C4-2B (cell line): ENCODE data around the gene SELL.
A peak's percentile ranks its signal among the peaks of the same experiment; 100 is the strongest.

Source experiments
- H3K27ac ChIP-seq: fragments of 450-650 bp; 2 replicates; pipeline ENCODE4 v1.5.1; 2017
- ZFX ChIP-seq: fragments of 450-650 bp; IDR thresholded peaks from 2 replicates; pipeline ENCODE4 v1.6.1; 2017
- TF ChIP-seq, protein P1 (sequence below): fragments of 450-650 bp; conservative IDR thresholded peaks from 2 replicates; pipeline ENCODE4 v1.5.1; 2017; ENCODE audit warnings: mild to moderate bottlenecking

The SELL gene

DNA sequence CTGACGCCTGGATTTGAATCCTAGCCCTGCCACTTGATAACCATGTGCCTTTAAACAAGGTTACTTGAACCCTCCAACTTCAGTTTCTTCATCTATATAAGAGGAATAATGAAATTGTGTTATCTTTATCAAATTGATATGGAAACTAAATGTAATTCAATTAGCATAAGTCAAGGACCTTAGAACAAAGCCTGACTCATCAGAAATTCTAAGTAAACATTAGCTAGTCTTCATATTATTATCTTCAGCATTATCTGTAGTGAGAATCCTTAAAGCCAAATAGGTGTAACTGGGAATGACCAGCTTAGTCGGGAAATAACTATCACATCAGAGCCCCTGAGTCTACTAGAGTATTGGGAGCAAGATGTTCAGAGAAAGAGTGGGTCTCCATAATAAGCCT, 6.6 kb downstream of the SELL start:
- no peak overlapping the region for H3K27ac ChIP-seq
- TF ChIP-seq, protein P1, sequence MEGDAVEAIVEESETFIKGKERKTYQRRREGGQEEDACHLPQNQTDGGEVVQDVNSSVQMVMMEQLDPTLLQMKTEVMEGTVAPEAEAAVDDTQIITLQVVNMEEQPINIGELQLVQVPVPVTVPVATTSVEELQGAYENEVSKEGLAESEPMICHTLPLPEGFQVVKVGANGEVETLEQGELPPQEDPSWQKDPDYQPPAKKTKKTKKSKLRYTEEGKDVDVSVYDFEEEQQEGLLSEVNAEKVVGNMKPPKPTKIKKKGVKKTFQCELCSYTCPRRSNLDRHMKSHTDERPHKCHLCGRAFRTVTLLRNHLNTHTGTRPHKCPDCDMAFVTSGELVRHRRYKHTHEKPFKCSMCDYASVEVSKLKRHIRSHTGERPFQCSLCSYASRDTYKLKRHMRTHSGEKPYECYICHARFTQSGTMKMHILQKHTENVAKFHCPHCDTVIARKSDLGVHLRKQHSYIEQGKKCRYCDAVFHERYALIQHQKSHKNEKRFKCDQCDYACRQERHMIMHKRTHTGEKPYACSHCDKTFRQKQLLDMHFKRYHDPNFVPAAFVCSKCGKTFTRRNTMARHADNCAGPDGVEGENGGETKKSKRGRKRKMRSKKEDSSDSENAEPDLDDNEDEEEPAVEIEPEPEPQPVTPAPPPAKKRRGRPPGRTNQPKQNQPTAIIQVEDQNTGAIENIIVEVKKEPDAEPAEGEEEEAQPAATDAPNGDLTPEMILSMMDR: no peak
- TF ChIP-seq ZFX: no peak

DNA sequence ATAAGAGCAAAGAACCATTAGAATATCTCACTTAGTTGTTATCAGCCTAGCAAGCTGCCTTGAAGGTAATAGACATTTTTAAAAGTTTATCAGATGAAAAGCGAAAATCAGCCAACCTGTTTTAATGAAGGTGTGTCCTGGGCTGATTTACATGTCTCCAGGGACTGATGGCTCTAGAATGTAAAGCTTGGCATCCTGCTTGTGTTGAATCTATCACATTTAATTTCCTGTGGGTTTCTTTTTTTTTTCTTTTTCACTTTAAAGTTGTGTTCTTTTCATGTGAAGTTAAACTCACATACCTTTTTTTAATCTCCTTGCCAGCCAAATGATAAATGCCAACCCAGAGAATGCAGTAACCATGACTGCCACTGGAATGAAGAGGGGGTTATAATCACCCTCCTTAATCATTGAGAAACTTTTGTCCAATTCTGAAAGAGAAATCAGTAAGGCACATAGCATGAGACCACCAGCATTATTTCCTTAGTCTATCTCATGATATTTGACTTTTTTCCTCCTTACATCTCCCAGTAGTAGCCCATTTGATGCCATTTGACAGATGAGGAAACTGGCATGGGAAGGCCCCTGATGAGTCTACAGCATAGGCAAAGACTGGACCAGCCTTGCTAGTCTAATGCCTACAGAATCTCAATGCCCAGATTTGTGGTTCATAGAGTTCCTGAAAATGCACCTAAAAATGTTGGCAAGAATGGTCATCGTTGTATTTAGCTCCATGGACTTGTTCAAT, 10.0 kb downstream of the SELL start:
- TF ChIP-seq, protein P1: no peak
- TF ChIP-seq ZFX: no peak
- no peak overlapping the region for H3K27ac ChIP-seq

DNA sequence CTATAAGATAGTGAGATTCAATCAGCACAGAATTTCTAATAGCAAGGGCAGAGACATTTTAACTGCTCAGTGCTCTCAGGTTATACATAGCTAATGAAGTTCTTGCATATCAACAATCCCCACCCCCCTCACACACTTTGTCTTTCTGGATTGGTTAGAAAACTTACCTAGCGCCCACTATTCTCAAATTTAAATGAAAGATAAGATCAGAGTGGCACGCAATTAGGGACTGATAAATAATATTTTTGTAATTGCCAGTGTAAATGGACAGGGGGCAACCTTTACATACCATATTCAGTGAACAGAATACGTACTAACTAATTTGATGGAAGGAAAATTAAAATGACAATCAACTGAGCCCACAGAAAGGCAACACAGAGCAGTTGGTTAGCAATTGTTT, 11.7 kb downstream of the SELL start:
- TF ChIP-seq, protein P1: peak; percentile 29
- TF ChIP-seq ZFX: no peak
- no peak overlapping the region for H3K27ac ChIP-seq

DNA sequence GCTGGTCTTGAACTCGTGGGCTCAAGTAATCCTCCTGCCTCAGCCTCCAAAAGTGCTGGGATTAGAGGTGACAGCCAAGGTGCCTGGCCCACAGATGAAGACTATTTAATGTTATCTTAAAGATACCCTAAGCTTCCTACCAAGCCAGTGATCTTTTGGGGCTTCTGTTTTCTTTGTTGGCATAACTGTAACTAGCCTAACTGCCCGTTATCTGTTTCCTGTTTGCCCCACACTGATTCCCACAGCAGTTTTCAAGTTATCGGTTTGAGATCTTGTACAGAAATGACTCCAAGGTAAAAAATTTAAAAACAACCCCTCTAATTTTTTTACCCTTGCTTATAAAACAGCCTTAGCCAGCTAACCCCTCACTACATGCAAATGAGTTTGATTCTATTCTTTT, 12.4 kb downstream of the SELL start:
- no peak overlapping the region for H3K27ac ChIP-seq
- no peak for TF ChIP-seq ZFX
- TF ChIP-seq, protein P1: no peak

DNA sequence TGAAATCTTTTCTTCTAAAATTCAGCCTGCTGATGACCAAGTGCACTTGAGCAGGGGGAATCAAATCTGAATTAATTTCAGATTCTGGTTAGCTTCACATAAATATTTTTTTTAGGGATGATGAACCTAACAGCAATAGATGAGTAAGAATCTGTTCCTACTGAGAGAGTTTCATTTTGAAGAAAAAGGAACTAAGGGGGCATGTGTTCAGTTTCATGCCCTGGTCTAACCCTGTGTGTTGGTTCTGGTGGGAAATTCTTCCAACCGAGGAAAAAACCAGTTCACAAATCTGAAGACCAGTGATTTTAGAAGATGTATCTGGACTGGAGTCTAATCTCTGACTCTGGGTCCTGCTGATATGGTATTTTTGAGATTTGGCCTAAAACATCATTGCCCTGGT, 13.7 kb downstream of the SELL start:
- TF ChIP-seq ZFX: no peak
- TF ChIP-seq, protein P1: no peak
- no peak overlapping the region for H3K27ac ChIP-seq

DNA sequence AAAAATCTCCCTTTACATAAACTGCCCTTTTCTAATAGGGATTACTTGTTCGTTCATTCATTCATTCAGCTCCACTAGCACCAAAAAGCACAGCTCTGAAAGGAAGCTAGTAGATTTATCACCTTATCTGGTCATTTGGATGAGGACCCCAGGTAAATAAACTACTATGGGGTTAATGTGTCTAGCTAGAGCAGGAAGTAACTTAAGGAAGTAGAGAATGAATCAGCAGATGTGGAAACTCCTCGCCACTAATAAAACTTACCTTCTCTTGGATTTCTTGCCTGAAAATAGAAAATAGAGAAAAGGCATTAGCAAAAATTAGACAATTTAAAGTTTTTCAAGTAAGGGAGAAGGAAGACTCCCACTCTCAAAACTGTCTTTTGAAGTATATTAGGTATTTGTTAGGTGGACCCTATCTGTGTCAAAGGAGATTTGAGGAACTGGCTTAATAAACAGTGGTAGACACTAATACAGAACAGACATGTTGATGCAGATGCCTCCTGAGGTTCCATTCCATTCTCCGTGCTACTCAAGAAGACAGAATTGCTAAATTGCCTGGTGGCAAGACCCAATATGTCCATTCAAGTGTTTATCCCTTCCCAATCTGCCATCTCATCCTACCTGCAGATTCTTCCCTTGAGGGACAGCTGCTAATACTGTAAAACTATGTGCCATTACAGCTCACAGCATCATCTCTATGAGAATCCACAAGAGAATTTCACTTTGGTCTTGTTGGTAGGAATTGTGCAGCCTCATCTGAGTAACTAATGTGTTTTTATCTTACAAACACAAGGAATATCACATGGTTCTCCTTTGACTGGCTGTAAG, 14.9 kb downstream of the SELL start:
- no peak for TF ChIP-seq ZFX
- TF ChIP-seq, protein P1: no peak
- no peak overlapping the region for H3K27ac ChIP-seq
